ENCODE data around the gene MROH2A.
A peak's percentile ranks its signal among the peaks of the same experiment; 100 is the strongest.

Gene MROH2A

GRCh38 chr2:233851169-233851568 is 73.0 kb downstream of the MROH2A start:
- Histone ChIP-seq H3K9me3 (no peaks in the 10 kb centered on the region), H3K36me3 (peaks cover 71% of the 10 kb centered on the region), H3K4me1 (peaks cover 10% of the 10 kb centered on the region; the same call in 1 of the 2 replicates), H3K27me3 (no peaks in the 10 kb centered on the region), H3K4me3 (ENCODE audit: low read depth, low read length) (no peak overlapping the region)
- no peak for DNase-seq
- TF ChIP-seq CTCF (IDR thresholded peaks at IDR 0.05; ENCODE audit: low read depth, low read length) = no peak

- Histone ChIP-seq H3K36me3 (peaks cover 62% of the 10 kb centered on the region), H3K4me1 (peaks cover 8% of the 10 kb centered on the region; the same call in 1 of the 2 replicates), H3K4me3 (ENCODE audit: low read depth, low read length) (peak overlapping the region; percentile 96), H3K9me3 (no peaks in the 10 kb centered on the region), H3K27me3 (no peaks in the 10 kb centered on the region)
- no peak for DNase-seq
- no peak for TF ChIP-seq CTCF (IDR thresholded peaks at IDR 0.05; ENCODE audit: low read depth, low read length)
Observed at GRCh38 chr2:233852056-233852455, 73.9 kb downstream of the MROH2A start.

GRCh38 chr2:233853353-233853752 is 75.2 kb downstream of the MROH2A start:
- peaks cover 49% of the 10 kb centered on the region for H3K36me3 ChIP-seq
- H3K27me3 ChIP-seq = no peaks in the 10 kb centered on the region
- TF ChIP-seq CTCF (IDR thresholded peaks at IDR 0.05; ENCODE audit: low read depth, low read length) = no peak
- peak overlapping the region; percentile 96 for H3K4me3 ChIP-seq (ENCODE audit: low read depth, low read length)
- no peaks in the 10 kb centered on the region for H3K4me1 ChIP-seq
- no peak for DNase-seq
- H3K9me3 ChIP-seq = no peaks in the 10 kb centered on the region

- no peak for TF ChIP-seq CTCF (IDR thresholded peaks at IDR 0.05; ENCODE audit: low read depth, low read length)
- no peaks in the 10 kb centered on the region for H3K27me3 ChIP-seq
- peak overlapping the region; percentile 96 for H3K4me3 ChIP-seq (ENCODE audit: low read depth, low read length)
- DNase-seq = no peak
- peaks cover 44% of the 10 kb centered on the region for H3K36me3 ChIP-seq
- no peaks in the 10 kb centered on the region for H3K9me3 ChIP-seq
- no peaks in the 10 kb centered on the region for H3K4me1 ChIP-seq
Observed at GRCh38 chr2:233853883-233854240, 75.7 kb downstream of the MROH2A start.

GRCh38 chr2:233854241-233854981 is 76.3 kb downstream of the MROH2A start, which contains the start of gene HJURP:
HJURP (minus strand) TSS chr2:233854535; CDS start chr2:233854500, 35 bp downstream.
- DNase-seq = peak; percentile 96
- Histone ChIP-seq H3K4me1 (no peaks in the 10 kb centered on the region), H3K27me3 (no peaks in the 10 kb centered on the region), H3K36me3 (peaks cover 38% of the 10 kb centered on the region), H3K9me3 (no peaks in the 10 kb centered on the region), H3K4me3 (ENCODE audit: low read depth, low read length) (peak within 1 kb of the TSS; percentile 96)
- TF ChIP-seq CTCF (IDR thresholded peaks at IDR 0.05; ENCODE audit: low read depth, low read length) = no peak

- H3K27me3 ChIP-seq = no peaks in the 10 kb centered on the region
- no peak for DNase-seq
- H3K4me1 ChIP-seq = no peaks in the 10 kb centered on the region
- no peak overlapping the region; the same call in 1 of the 2 replicates for H3K4me3 ChIP-seq (ENCODE audit: low read depth, low read length)
- no peak for TF ChIP-seq CTCF (IDR thresholded peaks at IDR 0.05; ENCODE audit: low read depth, low read length)
- H3K9me3 ChIP-seq = no peaks in the 10 kb centered on the region
- H3K36me3 ChIP-seq = peaks cover 29% of the 10 kb centered on the region
Observed at GRCh38 chr2:233855345-233855744, 77.2 kb downstream of the MROH2A start.

Data from BE2C (cell line).